ENCODE results near the gene COL27A1.

Gene COL27A1

GRCh38 chr9:114236391-114237138 is 81.2 kb downstream of the COL27A1 start:
- no peak overlapping the region for H3K18ac ChIP-seq (ENCODE audit: low read length)
- no peaks in the 10 kb centered on the region for H3K27me3 ChIP-seq (ENCODE audit: insufficient read depth, low read length)
- H3K9ac ChIP-seq (ENCODE audit: low read length), result no peak overlapping the region
- peaks cover 9 to 10% of the 10 kb centered on the region in 2 experiments for H3K4me1 ChIP-seq (ENCODE audit: control insufficient read depth in 1 of 2, insufficient read depth in 2 of 2, low read length in 2 of 2)
- WGBS (ENCODE audit: extremely low coverage, insufficient coverage, insufficient read length), result no CpG with 5 or more reads among the region's 12 CpGs
- H4K12ac ChIP-seq (ENCODE audit: low read depth, low read length), result no peak overlapping the region
- H3K4ac ChIP-seq (ENCODE audit: low read depth, low read length), result no peak overlapping the region
- no peak for DNase-seq
- H3K23ac ChIP-seq (ENCODE audit: low read length), result no peak overlapping the region
- H4K8ac ChIP-seq (ENCODE audit: low read depth, low read length), result no peak overlapping the region
- no peak overlapping the region for H3K27ac ChIP-seq (ENCODE audit: low read depth, low read length)
- no peak overlapping the region for H2BK120ac ChIP-seq (ENCODE audit: insufficient read depth, low read length, poor library complexity)
- no peak overlapping the region for H2BK5ac ChIP-seq (ENCODE audit: low read depth, low read length, poor library complexity)
- H3K14ac ChIP-seq (ENCODE audit: low read length), result no peak overlapping the region
- no peak overlapping the region for H3K4me3 ChIP-seq (ENCODE audit: low read depth, low read length)
- no peak overlapping the region for H2BK12ac ChIP-seq (ENCODE audit: low read length)
- no peak overlapping the region for H2AFZ ChIP-seq (ENCODE audit: insufficient read depth, low read length, poor library complexity)
- no peaks in the 10 kb centered on the region for H3K9me3 ChIP-seq (ENCODE audit: insufficient read depth, low read depth, low read length)
- peaks cover 22 to 24% of the 10 kb centered on the region in 2 experiments for H3K36me3 ChIP-seq (ENCODE audit: control insufficient read depth in 1 of 2, insufficient read depth in 2 of 2, low read length in 2 of 2)
- H3K79me2 ChIP-seq (ENCODE audit: control insufficient read depth, insufficient read depth, low read length, poor library complexity), result no peaks in the 10 kb centered on the region
- H3K4me2 ChIP-seq (ENCODE audit: low read length), result no peak overlapping the region
- H4K91ac ChIP-seq (ENCODE audit: low read depth, low read length), result no peak overlapping the region
- H3K79me1 ChIP-seq (ENCODE audit: low read length), result no peaks in the 10 kb centered on the region
- H2AK5ac ChIP-seq (ENCODE audit: low read length), result no peak overlapping the region

- Histone ChIP-seq H3K27ac (ENCODE audit: low read depth, low read length) (no peak overlapping the region), H2BK120ac (ENCODE audit: insufficient read depth, low read length, poor library complexity) (no peak overlapping the region), H3K14ac (ENCODE audit: low read length) (no peak overlapping the region), H2AFZ (ENCODE audit: insufficient read depth, low read length, poor library complexity) (no peak overlapping the region), H4K12ac (ENCODE audit: low read depth, low read length) (no peak overlapping the region), H3K79me1 (ENCODE audit: low read length) (no peaks in the 10 kb centered on the region), H3K9ac (ENCODE audit: low read length) (no peak overlapping the region), H3K79me2 (ENCODE audit: control insufficient read depth, insufficient read depth, low read length, poor library complexity) (no peaks in the 10 kb centered on the region), H3K27me3 (ENCODE audit: insufficient read depth, low read length) (no peaks in the 10 kb centered on the region), H2BK5ac (ENCODE audit: low read depth, low read length, poor library complexity) (no peak overlapping the region), H3K4ac (ENCODE audit: low read depth, low read length) (no peak overlapping the region), H3K23ac (ENCODE audit: low read length) (no peak overlapping the region), H4K8ac (ENCODE audit: low read depth, low read length) (no peak overlapping the region), H3K18ac (ENCODE audit: low read length) (no peak overlapping the region), H4K91ac (ENCODE audit: low read depth, low read length) (no peak overlapping the region), H3K36me3 (ENCODE audit: control insufficient read depth in 1 of 2, insufficient read depth in 2 of 2, low read length in 2 of 2) (peaks cover 26 to 27% of the 10 kb centered on the region in 2 experiments), H3K4me2 (ENCODE audit: low read length) (no peak overlapping the region), H3K4me1 (ENCODE audit: control insufficient read depth in 1 of 2, insufficient read depth in 2 of 2, low read length in 2 of 2) (peaks cover 9 to 10% of the 10 kb centered on the region in 2 experiments), H2BK12ac (ENCODE audit: low read length) (no peak overlapping the region), H3K9me3 (ENCODE audit: insufficient read depth, low read depth, low read length) (no peaks in the 10 kb centered on the region), H2AK5ac (ENCODE audit: low read length) (no peak overlapping the region), H3K4me3 (ENCODE audit: low read depth, low read length) (no peak overlapping the region)
- DNase-seq, result no peak
- WGBS (ENCODE audit: extremely low coverage, insufficient coverage, insufficient read length), result no CpG with 5 or more reads among the region's 5 CpGs
Measured at GRCh38 chr9:114237247-114237646, 81.9 kb downstream of the COL27A1 start.

GRCh38 chr9:114237781-114238180 is 82.4 kb downstream of the COL27A1 start:
- Histone ChIP-seq H2AK5ac (ENCODE audit: low read length) (no peak overlapping the region), H4K8ac (ENCODE audit: low read depth, low read length) (no peak overlapping the region), H3K27ac (ENCODE audit: low read depth, low read length) (no peak overlapping the region), H2BK12ac (ENCODE audit: low read length) (no peak overlapping the region), H3K27me3 (ENCODE audit: insufficient read depth, low read length) (no peaks in the 10 kb centered on the region), H2BK120ac (ENCODE audit: insufficient read depth, low read length, poor library complexity) (no peak overlapping the region), H3K79me1 (ENCODE audit: low read length) (no peaks in the 10 kb centered on the region), H4K91ac (ENCODE audit: low read depth, low read length) (no peak overlapping the region), H3K9me3 (ENCODE audit: insufficient read depth, low read depth, low read length) (no peaks in the 10 kb centered on the region), H2BK5ac (ENCODE audit: low read depth, low read length, poor library complexity) (no peak overlapping the region), H4K12ac (ENCODE audit: low read depth, low read length) (no peak overlapping the region), H3K14ac (ENCODE audit: low read length) (no peak overlapping the region), H2AFZ (ENCODE audit: insufficient read depth, low read length, poor library complexity) (no peak overlapping the region), H3K18ac (ENCODE audit: low read length) (no peak overlapping the region), H3K23ac (ENCODE audit: low read length) (no peak overlapping the region), H3K4ac (ENCODE audit: low read depth, low read length) (no peak overlapping the region), H3K9ac (ENCODE audit: low read length) (no peak overlapping the region), H3K36me3 (ENCODE audit: control insufficient read depth in 1 of 2, insufficient read depth in 2 of 2, low read length in 2 of 2) (peaks cover 23% of the 10 kb centered on the region in 2 experiments), H3K79me2 (ENCODE audit: control insufficient read depth, insufficient read depth, low read length, poor library complexity) (no peaks in the 10 kb centered on the region), H3K4me1 (ENCODE audit: control insufficient read depth in 1 of 2, insufficient read depth in 2 of 2, low read length in 2 of 2) (peaks cover 9 to 10% of the 10 kb centered on the region in 2 experiments), H3K4me2 (ENCODE audit: low read length) (no peak overlapping the region), H3K4me3 (ENCODE audit: low read depth, low read length) (no peak overlapping the region)
- no peak for DNase-seq
- WGBS (ENCODE audit: extremely low coverage, insufficient coverage, insufficient read length), result no CpG with 5 or more reads among the region's 5 CpGs

GRCh38 chr9:114238472-114238871 is 83.1 kb downstream of the COL27A1 start:
- H3K4me2 ChIP-seq (ENCODE audit: low read length), result no peak overlapping the region
- H3K27me3 ChIP-seq (ENCODE audit: insufficient read depth, low read length), result no peaks in the 10 kb centered on the region
- no peak overlapping the region for H4K12ac ChIP-seq (ENCODE audit: low read depth, low read length)
- no peak overlapping the region for H3K18ac ChIP-seq (ENCODE audit: low read length)
- peaks cover 9 to 10% of the 10 kb centered on the region in 2 experiments for H3K4me1 ChIP-seq (ENCODE audit: control insufficient read depth in 1 of 2, insufficient read depth in 2 of 2, low read length in 2 of 2)
- H3K4ac ChIP-seq (ENCODE audit: low read depth, low read length), result no peak overlapping the region
- no peak overlapping the region for H3K14ac ChIP-seq (ENCODE audit: low read length)
- H2BK120ac ChIP-seq (ENCODE audit: insufficient read depth, low read length, poor library complexity), result no peak overlapping the region
- peaks cover 28 to 29% of the 10 kb centered on the region in 2 experiments for H3K36me3 ChIP-seq (ENCODE audit: control insufficient read depth in 1 of 2, insufficient read depth in 2 of 2, low read length in 2 of 2)
- H4K91ac ChIP-seq (ENCODE audit: low read depth, low read length), result no peak overlapping the region
- no peaks in the 10 kb centered on the region for H3K9me3 ChIP-seq (ENCODE audit: insufficient read depth, low read depth, low read length)
- no peaks in the 10 kb centered on the region for H3K79me2 ChIP-seq (ENCODE audit: control insufficient read depth, insufficient read depth, low read length, poor library complexity)
- no peak overlapping the region for H4K8ac ChIP-seq (ENCODE audit: low read depth, low read length)
- H3K9ac ChIP-seq (ENCODE audit: low read length), result no peak overlapping the region
- DNase-seq, result no peak
- H2AFZ ChIP-seq (ENCODE audit: insufficient read depth, low read length, poor library complexity), result no peak overlapping the region
- H2BK12ac ChIP-seq (ENCODE audit: low read length), result no peak overlapping the region
- no CpG with 5 or more reads among the region's 8 CpGs for WGBS (ENCODE audit: extremely low coverage, insufficient coverage, insufficient read length)
- no peak overlapping the region for H3K4me3 ChIP-seq (ENCODE audit: low read depth, low read length)
- no peaks in the 10 kb centered on the region for H3K79me1 ChIP-seq (ENCODE audit: low read length)
- H3K23ac ChIP-seq (ENCODE audit: low read length), result no peak overlapping the region
- no peak overlapping the region for H3K27ac ChIP-seq (ENCODE audit: low read depth, low read length)
- no peak overlapping the region for H2BK5ac ChIP-seq (ENCODE audit: low read depth, low read length, poor library complexity)
- no peak overlapping the region for H2AK5ac ChIP-seq (ENCODE audit: low read length)

All from trophoblast cell (in vitro differentiated cells and primary cell).